GM23338 (cell line): ENCODE data around the gene ZNF76. TPM values are rescaled to one million over a fixed set of nuclear protein-coding genes. Genes with fewer than 3 reads are reported as not detected.

Experiments used
- STAT1 ChIP-seq: IDR thresholded peaks from one replicate; pipeline ENCODE4 v1.6.1; 2016; ENCODE audit warnings: antibody characterized with exemption; ENCODE audit not compliant: unreplicated experiment
- ZNF331 ChIP-seq: fragments of 250-450 bp; sonication (Bioruptor Pico); IDR thresholded peaks from 2 replicates; pipeline ENCODE4 v1.5.0; 2020; ENCODE audit warnings: low read depth, mild to moderate bottlenecking, moderate library complexity
- polyA plus RNA-seq: library from polyadenylated mRNA; unstranded; fragments of >200 nt; fragmentation: Nextera tagmentation; extraction: Ambion mirVana; gene quantifications from 2 replicates; pipeline ENCODE4 v1.2.1, GENCODE V29; 2016
- total RNA-seq: library from RNA; depleted of rRNA; stranded (reverse); fragments of >200 nt; shearing (Covaris generic); gene quantifications from 2 replicates; pipeline ENCODE4 v1.2.3, GENCODE V29; 2014
- TF ChIP-seq, protein P1 (sequence below), 2 experiments: fragments of 200-600 bp in 1 of 2; sonication (generic) in 1 of 2; conservative IDR thresholded peaks; 2 replicates each; pipeline versions ENCODE4 v1.5.1 to v1.6.1; 2016 to 2017; ENCODE audit warnings: antibody characterized with exemption in 2 of 2, low read depth in 2 of 2, mild to moderate bottlenecking in 2 of 2, moderate library complexity in 1 of 2
- TF ChIP-seq, protein P2 (sequence below): fragments of 250-450 bp; sonication (Bioruptor Pico); IDR thresholded peaks from 2 replicates; pipeline ENCODE4 v1.5.0; 2020; ENCODE audit warnings: mild to moderate bottlenecking, moderate library complexity

The ZNF76 gene
- total and polyA plus RNA-seq, 2 experiments from 2014 or later: 12.5 to 18.8 TPM

DNA sequence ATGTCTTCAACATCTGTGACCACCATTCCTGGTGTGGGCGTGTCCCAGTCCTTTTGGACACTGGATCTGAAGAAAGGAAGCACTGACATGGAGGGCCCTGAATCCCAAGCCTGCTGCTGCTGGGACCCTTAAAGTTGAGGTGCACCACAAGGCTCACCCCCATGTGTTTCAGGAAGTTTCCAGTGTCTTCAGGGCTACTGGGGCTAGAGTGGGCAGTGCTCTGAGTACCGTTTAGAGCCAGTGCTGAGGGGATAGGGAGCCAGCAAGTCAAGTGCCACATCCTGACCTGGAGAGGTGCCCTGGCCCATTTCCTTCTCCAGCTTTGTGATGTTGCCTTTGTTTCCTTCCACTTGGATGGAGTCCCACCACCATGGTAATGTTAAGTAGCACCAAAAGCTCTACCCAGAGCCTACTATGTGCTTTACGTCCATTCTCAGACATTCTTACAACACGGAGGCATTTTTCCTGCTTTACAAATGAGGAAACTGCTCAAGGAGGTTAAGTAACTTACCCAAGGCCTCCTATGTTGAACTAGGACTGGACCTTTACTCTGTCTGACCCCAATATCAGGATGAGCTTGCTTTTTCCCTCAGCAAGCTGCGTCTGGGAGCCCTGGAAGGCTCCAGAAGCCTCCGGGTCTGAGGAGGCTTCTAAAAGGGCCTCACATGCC, 37.5 kb downstream of the ZNF76 start (continued):
- TF ChIP-seq, protein P1, sequence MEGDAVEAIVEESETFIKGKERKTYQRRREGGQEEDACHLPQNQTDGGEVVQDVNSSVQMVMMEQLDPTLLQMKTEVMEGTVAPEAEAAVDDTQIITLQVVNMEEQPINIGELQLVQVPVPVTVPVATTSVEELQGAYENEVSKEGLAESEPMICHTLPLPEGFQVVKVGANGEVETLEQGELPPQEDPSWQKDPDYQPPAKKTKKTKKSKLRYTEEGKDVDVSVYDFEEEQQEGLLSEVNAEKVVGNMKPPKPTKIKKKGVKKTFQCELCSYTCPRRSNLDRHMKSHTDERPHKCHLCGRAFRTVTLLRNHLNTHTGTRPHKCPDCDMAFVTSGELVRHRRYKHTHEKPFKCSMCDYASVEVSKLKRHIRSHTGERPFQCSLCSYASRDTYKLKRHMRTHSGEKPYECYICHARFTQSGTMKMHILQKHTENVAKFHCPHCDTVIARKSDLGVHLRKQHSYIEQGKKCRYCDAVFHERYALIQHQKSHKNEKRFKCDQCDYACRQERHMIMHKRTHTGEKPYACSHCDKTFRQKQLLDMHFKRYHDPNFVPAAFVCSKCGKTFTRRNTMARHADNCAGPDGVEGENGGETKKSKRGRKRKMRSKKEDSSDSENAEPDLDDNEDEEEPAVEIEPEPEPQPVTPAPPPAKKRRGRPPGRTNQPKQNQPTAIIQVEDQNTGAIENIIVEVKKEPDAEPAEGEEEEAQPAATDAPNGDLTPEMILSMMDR (conservative IDR thresholded peaks at IDR 0.05; ENCODE audit: low read depth in 2 of 2): no peak
- TF ChIP-seq, protein P2, sequence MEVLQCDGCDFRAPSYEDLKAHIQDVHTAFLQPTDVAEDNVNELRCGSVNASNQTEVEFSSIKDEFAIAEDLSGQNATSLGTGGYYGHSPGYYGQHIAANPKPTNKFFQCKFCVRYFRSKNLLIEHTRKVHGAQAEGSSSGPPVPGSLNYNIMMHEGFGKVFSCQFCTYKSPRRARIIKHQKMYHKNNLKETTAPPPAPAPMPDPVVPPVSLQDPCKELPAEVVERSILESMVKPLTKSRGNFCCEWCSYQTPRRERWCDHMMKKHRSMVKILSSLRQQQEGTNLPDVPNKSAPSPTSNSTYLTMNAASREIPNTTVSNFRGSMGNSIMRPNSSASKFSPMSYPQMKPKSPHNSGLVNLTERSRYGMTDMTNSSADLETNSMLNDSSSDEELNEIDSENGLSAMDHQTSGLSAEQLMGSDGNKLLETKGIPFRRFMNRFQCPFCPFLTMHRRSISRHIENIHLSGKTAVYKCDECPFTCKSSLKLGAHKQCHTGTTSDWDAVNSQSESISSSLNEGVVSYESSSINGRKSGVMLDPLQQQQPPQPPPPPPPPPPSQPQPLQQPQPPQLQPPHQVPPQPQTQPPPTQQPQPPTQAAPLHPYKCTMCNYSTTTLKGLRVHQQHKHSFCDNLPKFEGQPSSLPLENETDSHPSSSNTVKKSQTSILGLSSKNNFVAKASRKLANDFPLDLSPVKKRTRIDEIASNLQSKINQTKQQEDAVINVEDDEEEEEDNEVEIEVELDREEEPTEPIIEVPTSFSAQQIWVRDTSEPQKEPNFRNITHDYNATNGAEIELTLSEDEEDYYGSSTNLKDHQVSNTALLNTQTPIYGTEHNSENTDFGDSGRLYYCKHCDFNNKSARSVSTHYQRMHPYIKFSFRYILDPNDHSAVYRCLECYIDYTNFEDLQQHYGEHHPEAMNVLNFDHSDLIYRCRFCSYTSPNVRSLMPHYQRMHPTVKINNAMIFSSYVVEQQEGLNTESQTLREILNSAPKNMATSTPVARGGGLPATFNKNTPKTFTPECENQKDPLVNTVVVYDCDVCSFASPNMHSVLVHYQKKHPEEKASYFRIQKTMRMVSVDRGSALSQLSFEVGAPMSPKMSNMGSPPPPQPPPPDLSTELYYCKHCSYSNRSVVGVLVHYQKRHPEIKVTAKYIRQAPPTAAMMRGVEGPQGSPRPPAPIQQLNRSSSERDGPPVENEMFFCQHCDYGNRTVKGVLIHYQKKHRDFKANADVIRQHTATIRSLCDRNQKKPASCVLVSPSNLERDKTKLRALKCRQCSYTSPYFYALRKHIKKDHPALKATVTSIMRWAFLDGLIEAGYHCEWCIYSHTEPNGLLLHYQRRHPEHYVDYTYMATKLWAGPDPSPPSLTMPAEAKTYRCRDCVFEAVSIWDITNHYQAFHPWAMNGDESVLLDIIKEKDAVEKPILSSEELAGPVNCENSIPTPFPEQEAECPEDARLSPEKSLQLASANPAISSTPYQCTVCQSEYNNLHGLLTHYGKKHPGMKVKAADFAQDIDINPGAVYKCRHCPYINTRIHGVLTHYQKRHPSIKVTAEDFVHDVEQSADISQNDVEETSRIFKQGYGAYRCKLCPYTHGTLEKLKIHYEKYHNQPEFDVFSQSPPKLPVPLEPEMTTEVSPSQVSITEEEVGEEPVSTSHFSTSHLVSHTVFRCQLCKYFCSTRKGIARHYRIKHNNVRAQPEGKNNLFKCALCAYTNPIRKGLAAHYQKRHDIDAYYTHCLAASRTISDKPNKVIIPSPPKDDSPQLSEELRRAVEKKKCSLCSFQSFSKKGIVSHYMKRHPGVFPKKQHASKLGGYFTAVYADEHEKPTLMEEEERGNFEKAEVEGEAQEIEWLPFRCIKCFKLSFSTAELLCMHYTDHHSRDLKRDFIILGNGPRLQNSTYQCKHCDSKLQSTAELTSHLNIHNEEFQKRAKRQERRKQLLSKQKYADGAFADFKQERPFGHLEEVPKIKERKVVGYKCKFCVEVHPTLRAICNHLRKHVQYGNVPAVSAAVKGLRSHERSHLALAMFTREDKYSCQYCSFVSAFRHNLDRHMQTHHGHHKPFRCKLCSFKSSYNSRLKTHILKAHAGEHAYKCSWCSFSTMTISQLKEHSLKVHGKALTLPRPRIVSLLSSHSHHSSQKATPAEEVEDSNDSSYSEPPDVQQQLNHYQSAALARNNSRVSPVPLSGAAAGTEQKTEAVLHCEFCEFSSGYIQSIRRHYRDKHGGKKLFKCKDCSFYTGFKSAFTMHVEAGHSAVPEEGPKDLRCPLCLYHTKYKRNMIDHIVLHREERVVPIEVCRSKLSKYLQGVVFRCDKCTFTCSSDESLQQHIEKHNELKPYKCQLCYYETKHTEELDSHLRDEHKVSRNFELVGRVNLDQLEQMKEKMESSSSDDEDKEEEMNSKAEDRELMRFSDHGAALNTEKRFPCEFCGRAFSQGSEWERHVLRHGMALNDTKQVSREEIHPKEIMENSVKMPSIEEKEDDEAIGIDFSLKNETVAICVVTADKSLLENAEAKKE (CRISPR knock-in tag): no peak
- TF ChIP-seq STAT1 (no peak), ZNF331 (CRISPR knock-in tag) (no peak)
